Adrenal gland (tissue), 12 donors: ENCODE data around the gene PUS3. TPM values are rescaled to one million over a fixed set of nuclear protein-coding genes. Genes with fewer than 3 reads are reported as not detected.

Experiments used
- DNase-seq, 7 donors: peaks; one replicate each; pipeline ENCODE4 v3.0.0-alpha.2; 2019 to 2020
- H3K27ac ChIP-seq, 5 donors: fragments of 200-600 bp; sonication (generic) in 4 of 5; 1 replicate in 3 of 5; 2 replicates in 2 of 5; pipeline versions ENCODE4 v1.5.1 to v1.8.0; 2016 to 2020; ENCODE audit warnings: mild to moderate bottlenecking in 1 of 5
- H3K27me3 ChIP-seq: fragments of 200-600 bp; 2 replicates; pipeline ENCODE4 v1.8.0; 2021
- H3K36me3 ChIP-seq, 2 donors: fragments of 200-600 bp; replicated peaks in 1 of 2; 1 replicate in 1 of 2; 2 replicates in 1 of 2; pipeline versions ENCODE4 v1.5.1 to v1.8.0; 2018 to 2022
- H3K4me1 ChIP-seq, 2 donors: fragments of 200-600 bp; replicated peaks in 1 of 2; 1 replicate in 1 of 2; 2 replicates in 1 of 2; pipeline versions ENCODE4 v1.5.1 to v1.8.0; 2018 to 2021
- H3K4me3 ChIP-seq, 4 donors: fragments of 200-600 bp; sonication (generic) in 3 of 4; one replicate each; pipeline ENCODE4 v1.5.1; 2016 to 2018
- H3K9me3 ChIP-seq, 3 donors: fragments of 200-600 bp; sonication (generic) in 1 of 3; replicated peaks in 1 of 3; 1 replicate in 2 of 3; 2 replicates in 1 of 3; pipeline versions ENCODE4 v1.5.1 to v1.8.0; 2016 to 2021
- CTCF ChIP-seq, 6 experiments: fragments of 450-650 bp in 4 of 6; fragments of 200-600 bp in 2 of 6; sonication (generic) in 1 of 6; IDR thresholded peaks; 1 replicate in 5 of 6; 2 replicates in 1 of 6; pipeline versions ENCODE4 v1.5.1 to v1.8.0; 2016 to 2021; ENCODE audit warnings: antibody characterized with exemption in 6 of 6, mild to moderate bottlenecking in 2 of 6, moderate library complexity in 1 of 6
- POLR2A ChIP-seq, 2 donors: fragments of 450-650 bp; IDR thresholded peaks; one replicate each; pipeline ENCODE4 v1.6.1; 2017; ENCODE audit warnings: antibody characterized with exemption in 2 of 2, mild to moderate bottlenecking in 2 of 2, moderate library complexity in 1 of 2
- WGBS, 4 donors: extraction: QIAGEN DNeasy Blood & Tissue Kit in 2 of 4; methylation state at CpG; one replicate each; pipeline versions ENCODE4 v1.1.5 to v1.1.7; 2013 to 2017; 5-methylcytosine and 5-hydroxymethylcytosine counted together
- intact Hi-C, 2 donors: fragments of 100-400 bp; cut with DNase I; formaldehyde crosslinking; loops; one replicate each; pipeline versions ENCODE4 v1.14.1 to v1.15.0; 2022 to 2023
- polyA plus RNA-seq, 3 donors: library from polyadenylated mRNA; stranded (reverse); fragments of 200-250 nt in 2 of 3; fragments of 350-450 nt in 1 of 3; fragmentation: Illumina TruSeq in 1 of 3; extraction: RNeasy Lipid Tissue Mini Kit (QIAGEN cat#74804) in 1 of 3; gene quantifications; one replicate each; pipeline ENCODE4 v1.2.3, GENCODE V29; 2013 to 2014
- total RNA-seq, 9 donors: library from RNA; depleted of rRNA in 4 of 9; stranded (reverse); fragments of >200 nt in 4 of 9; fragments of 120-200 nt in 1 of 9; fragmentation: NEBNext Ultra II Directional in 1 of 9; extraction: Animal tissue kit (Norgen Biotek cat#: 25700) in 1 of 9; gene quantifications; one replicate each; pipeline versions ENCODE4 v1.1.0 to v1.2.4, GENCODE V29; 2013 to 2023
- donor health status: healthy with polysubstance abuse.
- donor health status: Bipolar disorder and iron deficiency.
- donor health status: DM: yes; HTN: yes; CAD: no.
- donor health status: DM: no; HTN: no; CAD: no.
- donor health status: DM: no; HTN: no; CAD: no.
- donor health status: DM: yes; HTN: yes; CAD: no.

The PUS3 gene
- total and polyA plus RNA-seq, 12 donors, result 5.8 to 37.9 (median 15.2) TPM

DNA sequence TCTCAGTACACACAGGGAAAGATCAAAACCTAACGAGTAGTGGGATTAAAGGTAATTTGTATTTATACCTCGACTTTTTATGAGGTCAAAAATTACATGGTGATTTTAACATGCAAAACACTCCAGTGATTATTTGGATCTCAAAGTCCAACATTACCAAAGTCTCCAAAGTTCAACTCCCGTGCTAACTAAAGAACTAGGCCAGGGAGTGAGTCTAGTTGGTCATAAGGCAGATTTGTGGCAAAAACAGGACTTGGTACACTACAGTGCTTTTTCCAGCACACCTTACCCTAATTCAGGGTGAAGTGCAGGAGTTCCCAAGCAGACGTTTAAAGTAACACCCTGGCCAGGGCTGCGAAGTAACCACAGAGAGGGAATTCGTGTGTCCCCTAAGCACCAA, 1.1 kb downstream of the PUS3 start:
- TF ChIP-seq POLR2A (IDR thresholded peaks at IDR 0.05) (no peak), CTCF (IDR thresholded peaks at IDR 0.05) (no peak)
- WGBS, 4 donors, result 81 to 91% (median 85%) methylated on average over 5 to 6 of the region's 6 CpGs
- no peak for DNase-seq
- Histone ChIP-seq H3K9me3 (no peaks in the 10 kb centered on the region), H3K27me3 (peaks cover 8% of the 10 kb centered on the region), H3K36me3 (peaks cover 0 to 10% of the 10 kb centered on the region in 2 donors), H3K4me3 (peak overlapping the region in 1 of 4 donors; percentile 61), H3K4me1 (peaks cover 9 to 29% of the 10 kb centered on the region in 2 donors), H3K27ac (no peak overlapping the region)
- intact Hi-C loops, result no loop called here

DNA sequence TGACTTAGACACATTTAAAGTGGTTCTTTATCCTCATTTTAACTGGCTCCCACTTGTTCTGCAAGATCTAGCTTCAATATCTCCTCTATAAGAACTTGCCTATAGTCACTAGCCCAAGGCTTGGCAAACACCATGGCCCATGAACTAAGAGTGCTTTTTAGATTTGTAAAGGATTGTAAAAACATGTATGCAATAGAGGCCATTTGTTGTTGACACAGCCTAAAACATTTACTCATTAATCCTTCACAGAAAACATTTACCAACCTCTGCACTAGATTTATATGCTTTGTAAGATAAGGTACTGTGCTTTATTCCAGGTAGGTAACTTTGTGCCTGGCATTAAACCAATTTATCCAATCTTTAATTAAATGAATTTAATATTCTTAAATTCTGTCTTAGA, 10.0 kb downstream of the PUS3 start:
- TF ChIP-seq POLR2A (IDR thresholded peaks at IDR 0.05) (no peak), CTCF (IDR thresholded peaks at IDR 0.05) (no peak)
- Histone ChIP-seq H3K27me3 (no peaks in the 10 kb centered on the region), H3K4me1 (peaks cover 0 to 27% of the 10 kb centered on the region in 2 donors), H3K4me3 (no peak overlapping the region), H3K9me3 (no peaks in the 10 kb centered on the region), H3K36me3 (peaks cover 0 to 18% of the 10 kb centered on the region in 2 donors), H3K27ac (no peak overlapping the region)
- no peak for DNase-seq
- intact Hi-C loops, result no loop called here

GRCh38 chr11:125892071-125892470, 10.9 kb downstream of the PUS3 start:
- Histone ChIP-seq H3K4me3 (no peak overlapping the region), H3K27me3 (no peaks in the 10 kb centered on the region), H3K27ac (no peak overlapping the region), H3K36me3 (peaks cover 0 to 18% of the 10 kb centered on the region in 2 donors), H3K4me1 (peaks cover 0 to 23% of the 10 kb centered on the region in 2 donors), H3K9me3 (no peaks in the 10 kb centered on the region)
- intact Hi-C loops, result no loop called here
- TF ChIP-seq CTCF (IDR thresholded peaks at IDR 0.05) (no peak), POLR2A (IDR thresholded peaks at IDR 0.05) (no peak)
- DNase-seq, result no peak

GRCh38 chr11:125890447-125891100, 12.4 kb downstream of the PUS3 start:
- 42 to 49% (median 44%) methylated on average over 3 of the region's 3 CpGs for WGBS, 4 donors
- intact Hi-C loops, result no loop called here
- H3K36me3 ChIP-seq, result peaks cover 0 to 18% of the 10 kb centered on the region in 2 donors
- no peaks in the 10 kb centered on the region for H3K27me3 ChIP-seq
- H3K4me1 ChIP-seq, result peaks cover 0 to 21% of the 10 kb centered on the region in 2 donors
- TF ChIP-seq CTCF (IDR thresholded peaks at IDR 0.05), result no peak
- no peak for TF ChIP-seq POLR2A (IDR thresholded peaks at IDR 0.05)
- no peak overlapping the region for H3K4me3 ChIP-seq
- no peak for DNase-seq
- H3K9me3 ChIP-seq, result no peaks in the 10 kb centered on the region
- no peak overlapping the region for H3K27ac ChIP-seq
